ENCODE data around the gene AP2B1.
"Not testable (repeated sequence)": the region's sequence is repeated elsewhere in the genome, so short reads cannot be mapped to it uniquely, and the experiment has no call there.

The AP2B1 gene

GRCh38 chr17:35575759-35576158, 11.4 kb upstream of the AP2B1 start:
- DNase-seq (ENCODE audit: low spot score): no peak

GRCh38 chr17:35577830-35578196, 9.3 kb upstream of the AP2B1 start:
- DNase-seq (ENCODE audit: low spot score): no peak

GRCh38 chr17:35578197-35578928, 8.8 kb upstream of the AP2B1 start, which contains the start of gene PEX12:
TSS of gene PEX12 (minus strand) at chr17:35578571. CDS start at chr17:35578021, 550 bp downstream.
- DNase-seq (ENCODE audit: low spot score): peak; percentile 70

- no peak for DNase-seq (ENCODE audit: low spot score)
Measured at GRCh38 chr17:35578929-35579432, 8.1 kb upstream of the AP2B1 start.

- DNase-seq (ENCODE audit: low spot score): no peak
Measured at GRCh38 chr17:35584061-35584460, 3.1 kb upstream of the AP2B1 start.

- no peak for DNase-seq (ENCODE audit: low spot score)
Measured at GRCh38 chr17:35586569-35587073, 501 bp upstream of the AP2B1 start.

GRCh38 chr17:35588196-35588920, 1.2 kb downstream of the AP2B1 start:
- no peak for DNase-seq (ENCODE audit: low spot score)

- no peak for DNase-seq (ENCODE audit: low spot score)
Measured at GRCh38 chr17:35596072-35596471, 8.9 kb downstream of the AP2B1 start.

- no peak for DNase-seq (ENCODE audit: low spot score)
Measured at GRCh38 chr17:35596530-35597233, 9.6 kb downstream of the AP2B1 start.

- no peak for DNase-seq (ENCODE audit: low spot score)
Measured at GRCh38 chr17:35597604-35598003, 10.5 kb downstream of the AP2B1 start.

- DNase-seq (ENCODE audit: low spot score): no peak
Measured at GRCh38 chr17:35603674-35604073, 16.6 kb downstream of the AP2B1 start.

GRCh38 chr17:35605678-35606077, 18.6 kb downstream of the AP2B1 start:
- DNase-seq (ENCODE audit: low spot score): no peak

- no peak for DNase-seq (ENCODE audit: low spot score)
Measured at GRCh38 chr17:35607239-35607847, 20.2 kb downstream of the AP2B1 start.

GRCh38 chr17:35609831-35610230, 22.7 kb downstream of the AP2B1 start:
- DNase-seq (ENCODE audit: low spot score): no peak

GRCh38 chr17:35610746-35611145, 23.6 kb downstream of the AP2B1 start:
- DNase-seq (ENCODE audit: low spot score): not testable (repeated sequence)

GRCh38 chr17:35612924-35613521, 25.9 kb downstream of the AP2B1 start:
- no peak for DNase-seq (ENCODE audit: low spot score)

GRCh38 chr17:35614810-35615209, 27.7 kb downstream of the AP2B1 start:
- DNase-seq (ENCODE audit: low spot score): no peak

- DNase-seq (ENCODE audit: low spot score): no peak
Measured at GRCh38 chr17:35616536-35616935, 29.4 kb downstream of the AP2B1 start.

GRCh38 chr17:35617505-35617904, 30.4 kb downstream of the AP2B1 start:
- DNase-seq (ENCODE audit: low spot score): no peak

- DNase-seq (ENCODE audit: low spot score): no peak
Measured at GRCh38 chr17:35618628-35619027, 31.5 kb downstream of the AP2B1 start.

- no peak for DNase-seq (ENCODE audit: low spot score)
Measured at GRCh38 chr17:35621768-35622167, 34.6 kb downstream of the AP2B1 start.

- DNase-seq (ENCODE audit: low spot score): no peak
Measured at GRCh38 chr17:35627417-35627816, 40.3 kb downstream of the AP2B1 start.
